Renal pelvis (tissue), 3 donors: Measurements from ENCODE around the gene TAF4. TPM values are rescaled to one million over a fixed set of nuclear protein-coding genes. Genes with fewer than 3 reads are reported as not detected.

Source experiments
- polyA plus RNA-seq, 3 donors: library from polyadenylated mRNA; unstranded; fragments of 120-200 nt; gene quantifications; one replicate each; pipeline ENCODE4 v1.2.1, GENCODE V29; 2013; ENCODE audit not compliant: insufficient read length in 3 of 3

TAF4 gene
- polyA plus RNA-seq, 3 donors = 19.6 to 20.4 (median 20.3) TPM

Other genes with a start within 250 kb of the TAF4 start
- gene LSM14B, start 56.6 kb upstream of the TAF4 start, polyA plus RNA-seq = 10 to 100 TPM; 57.9 to 64.6 (median 59.0) TPM
- 100 to 1,000 TPM; 186 to 220 (median 197) TPM for gene PSMA7, start 77.5 kb upstream of the TAF4 start, polyA plus RNA-seq
- 10 to 100 TPM; 16.7 to 26.6 (median 26.5) TPM for gene SS18L1, start 77.9 kb upstream of the TAF4 start, polyA plus RNA-seq
- 10 to 100 TPM; 32.2 to 45.6 (median 37.1) TPM for gene MTG2, start 117.1 kb upstream of the TAF4 start, polyA plus RNA-seq
- gene HRH3, start 154.4 kb upstream of the TAF4 start, polyA plus RNA-seq = under 1 TPM in 2 of 3 donors, not detected in 1; 0.11 to 0.19 TPM
- 10 to 100 TPM; 27.6 to 40.8 (median 39.3) TPM for gene OSBPL2, start 172.6 kb upstream of the TAF4 start, polyA plus RNA-seq
- gene ADRM1, start 237.1 kb upstream of the TAF4 start, polyA plus RNA-seq = 10 to 100 TPM; 54.1 to 72.3 (median 67.0) TPM